NB4 (cell line): ENCODE data around the gene MRPL36.

Source experiments
- DNase-seq: peaks from one replicate; pipeline ENCODE4 v3.0.0; 2010; ENCODE audit warnings: low read depth
- H3K4me3 ChIP-seq: one replicate; pipeline ENCODE4 v1.5.1; 2011; ENCODE audit warnings: mild to moderate bottlenecking, low read depth, low read length, moderate library complexity
- CTCF ChIP-seq: IDR thresholded peaks from one replicate; pipeline ENCODE4 v1.5.1; 2012; ENCODE audit warnings: low read depth, low read length
- MAX ChIP-seq: IDR thresholded peaks from 2 replicates; pipeline ENCODE4 v1.6.1; 2011; ENCODE audit warnings: low read depth, low read length
- MYC ChIP-seq: IDR thresholded peaks from 2 replicates; pipeline ENCODE4 v1.6.1; 2011; ENCODE audit warnings: low read depth, low read length
- POLR2A ChIP-seq: IDR thresholded peaks from 2 replicates; pipeline ENCODE4 v1.6.1; 2011; ENCODE audit warnings: mild to moderate bottlenecking; ENCODE audit not compliant: insufficient read length; ENCODE audit errors: extremely low read depth

Gene MRPL36

GRCh38 chr5:1767524-1768282 is 31.9 kb downstream of the MRPL36 start:
- TF ChIP-seq MAX (no peak), POLR2A (no peak), CTCF (no peak), MYC (no peak)
- no peak overlapping the region for H3K4me3 ChIP-seq
- no peak for DNase-seq

GRCh38 chr5:1765880-1766235 is 33.8 kb downstream of the MRPL36 start:
- DNase-seq, result no peak
- H3K4me3 ChIP-seq, result no peak overlapping the region
- TF ChIP-seq MAX (no peak), POLR2A (no peak), CTCF (no peak), MYC (no peak)

- TF ChIP-seq MAX (no peak), CTCF (no peak), MYC (no peak), POLR2A (no peak)
- DNase-seq, result no peak
- no peak overlapping the region for H3K4me3 ChIP-seq
These were observed 34.3 kb downstream of the MRPL36 start for GRCh38 chr5:1765141-1765879.

GRCh38 chr5:1764606-1764960 is 35.1 kb downstream of the MRPL36 start:
- TF ChIP-seq POLR2A, result no peak
- no peak for TF ChIP-seq MYC
- no peak for TF ChIP-seq MAX
- no peak for TF ChIP-seq CTCF
- no peak overlapping the region for H3K4me3 ChIP-seq
- DNase-seq, result no peak

- TF ChIP-seq MAX, result peak; percentile 44
- no peak for TF ChIP-seq MYC
- no peak for TF ChIP-seq POLR2A
- TF ChIP-seq CTCF, result no peak
- DNase-seq, result peak; percentile 15
- H3K4me3 ChIP-seq, result no peak overlapping the region
These were observed 35.6 kb downstream of the MRPL36 start for GRCh38 chr5:1763960-1764605.
